ENCODE data around the gene SPDYE2B.
"Not testable (repeated sequence)": the region's sequence is repeated elsewhere in the genome, so short reads cannot be mapped to it uniquely, and the experiment has no call there.

GRCh38 chr7:102667523-102667922 lies 17.4 kb downstream of the SPDYE2B start:
- TF ChIP-seq POLR2A (IDR thresholded peaks at IDR 0.05): not testable (repeated sequence)
- TF ChIP-seq, protein P1, sequence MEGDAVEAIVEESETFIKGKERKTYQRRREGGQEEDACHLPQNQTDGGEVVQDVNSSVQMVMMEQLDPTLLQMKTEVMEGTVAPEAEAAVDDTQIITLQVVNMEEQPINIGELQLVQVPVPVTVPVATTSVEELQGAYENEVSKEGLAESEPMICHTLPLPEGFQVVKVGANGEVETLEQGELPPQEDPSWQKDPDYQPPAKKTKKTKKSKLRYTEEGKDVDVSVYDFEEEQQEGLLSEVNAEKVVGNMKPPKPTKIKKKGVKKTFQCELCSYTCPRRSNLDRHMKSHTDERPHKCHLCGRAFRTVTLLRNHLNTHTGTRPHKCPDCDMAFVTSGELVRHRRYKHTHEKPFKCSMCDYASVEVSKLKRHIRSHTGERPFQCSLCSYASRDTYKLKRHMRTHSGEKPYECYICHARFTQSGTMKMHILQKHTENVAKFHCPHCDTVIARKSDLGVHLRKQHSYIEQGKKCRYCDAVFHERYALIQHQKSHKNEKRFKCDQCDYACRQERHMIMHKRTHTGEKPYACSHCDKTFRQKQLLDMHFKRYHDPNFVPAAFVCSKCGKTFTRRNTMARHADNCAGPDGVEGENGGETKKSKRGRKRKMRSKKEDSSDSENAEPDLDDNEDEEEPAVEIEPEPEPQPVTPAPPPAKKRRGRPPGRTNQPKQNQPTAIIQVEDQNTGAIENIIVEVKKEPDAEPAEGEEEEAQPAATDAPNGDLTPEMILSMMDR (IDR thresholded peaks at IDR 0.05): not testable (repeated sequence)
